ENCODE results near the gene CGB2. TPM values are rescaled to one million over a fixed set of nuclear protein-coding genes. Genes with fewer than 3 reads are reported as not detected.

Gene CGB2
- total RNA-seq, 1 donor from 2014 or later = not detected

DNA sequence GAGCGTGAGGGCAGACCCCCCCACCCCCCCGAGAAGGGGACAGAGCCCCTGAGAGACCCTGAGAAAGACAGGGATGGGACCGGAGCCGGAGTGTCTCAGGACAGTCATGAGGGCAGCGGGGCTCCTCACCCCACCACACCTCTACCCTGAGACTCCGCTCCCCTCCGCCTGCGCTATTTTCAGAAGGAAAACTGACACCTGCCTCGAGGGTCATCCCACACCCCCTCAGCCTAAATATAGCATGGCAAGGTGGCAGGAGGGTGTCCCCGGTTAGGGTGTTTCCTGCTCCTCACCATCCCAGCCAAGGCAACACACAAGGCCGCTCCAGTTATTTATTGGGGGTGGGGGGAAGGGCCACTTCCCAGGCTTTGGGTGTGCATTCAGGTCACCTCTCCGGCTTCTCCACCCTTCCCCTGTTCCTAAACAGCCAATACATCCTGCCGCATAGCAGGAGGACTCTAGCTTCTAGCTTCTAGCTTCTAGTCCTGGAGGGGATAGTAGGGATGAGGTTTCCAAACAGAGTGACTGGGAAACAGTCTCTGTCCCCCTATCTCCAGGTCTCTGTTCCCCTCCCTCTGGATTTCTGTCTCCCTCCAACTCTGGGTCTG lies 34.3 kb downstream of the CGB2 start:
- TF ChIP-seq, protein P1, sequence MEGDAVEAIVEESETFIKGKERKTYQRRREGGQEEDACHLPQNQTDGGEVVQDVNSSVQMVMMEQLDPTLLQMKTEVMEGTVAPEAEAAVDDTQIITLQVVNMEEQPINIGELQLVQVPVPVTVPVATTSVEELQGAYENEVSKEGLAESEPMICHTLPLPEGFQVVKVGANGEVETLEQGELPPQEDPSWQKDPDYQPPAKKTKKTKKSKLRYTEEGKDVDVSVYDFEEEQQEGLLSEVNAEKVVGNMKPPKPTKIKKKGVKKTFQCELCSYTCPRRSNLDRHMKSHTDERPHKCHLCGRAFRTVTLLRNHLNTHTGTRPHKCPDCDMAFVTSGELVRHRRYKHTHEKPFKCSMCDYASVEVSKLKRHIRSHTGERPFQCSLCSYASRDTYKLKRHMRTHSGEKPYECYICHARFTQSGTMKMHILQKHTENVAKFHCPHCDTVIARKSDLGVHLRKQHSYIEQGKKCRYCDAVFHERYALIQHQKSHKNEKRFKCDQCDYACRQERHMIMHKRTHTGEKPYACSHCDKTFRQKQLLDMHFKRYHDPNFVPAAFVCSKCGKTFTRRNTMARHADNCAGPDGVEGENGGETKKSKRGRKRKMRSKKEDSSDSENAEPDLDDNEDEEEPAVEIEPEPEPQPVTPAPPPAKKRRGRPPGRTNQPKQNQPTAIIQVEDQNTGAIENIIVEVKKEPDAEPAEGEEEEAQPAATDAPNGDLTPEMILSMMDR (IDR thresholded peaks at IDR 0.05) = no peak
- no peak overlapping the region for H3K4me3 ChIP-seq
- no peak for DNase-seq
- no peaks in the 10 kb centered on the region for H3K36me3 ChIP-seq
- no peaks in the 10 kb centered on the region for H3K4me1 ChIP-seq
- no peak overlapping the region for H3K27ac ChIP-seq
- ATAC-seq = no peak
- intact Hi-C loops (cut with DNase I) = no loop called here
- peaks cover 44% of the 10 kb centered on the region for H3K27me3 ChIP-seq (ENCODE audit: low read depth)
- H3K9me3 ChIP-seq = no peaks in the 10 kb centered on the region

DNA sequence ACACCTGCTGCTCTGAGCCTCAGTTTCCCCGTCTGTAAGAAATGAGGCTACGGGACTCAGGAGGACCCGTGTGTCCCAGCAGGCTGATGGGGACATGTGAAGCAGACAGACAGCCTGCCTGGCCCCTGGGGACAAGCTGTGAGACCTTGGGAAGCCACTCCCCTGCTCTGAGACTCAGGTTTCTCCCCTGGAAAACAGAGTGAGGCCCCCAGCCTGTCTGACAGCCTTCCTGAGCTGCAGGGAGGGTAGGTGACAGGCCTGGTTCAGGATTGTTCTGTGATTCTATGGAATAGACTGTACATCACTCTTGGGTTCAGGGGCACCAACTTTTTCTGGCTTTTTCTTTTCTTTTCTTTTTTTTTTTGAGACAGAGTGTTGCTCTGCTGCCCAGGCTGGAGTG lies 35.9 kb downstream of the CGB2 start:
- intact Hi-C loops (cut with DNase I) = no loop called here
- Histone ChIP-seq H3K27ac (no peak overlapping the region), H3K9me3 (no peaks in the 10 kb centered on the region), H3K4me3 (no peak overlapping the region), H3K27me3 (ENCODE audit: low read depth) (peaks cover 48% of the 10 kb centered on the region), H3K36me3 (no peaks in the 10 kb centered on the region), H3K4me1 (no peaks in the 10 kb centered on the region)
- TF ChIP-seq, protein P1 (IDR thresholded peaks at IDR 0.05) = no peak
- ATAC-seq (no peak), DNase-seq (no peak)

DNA sequence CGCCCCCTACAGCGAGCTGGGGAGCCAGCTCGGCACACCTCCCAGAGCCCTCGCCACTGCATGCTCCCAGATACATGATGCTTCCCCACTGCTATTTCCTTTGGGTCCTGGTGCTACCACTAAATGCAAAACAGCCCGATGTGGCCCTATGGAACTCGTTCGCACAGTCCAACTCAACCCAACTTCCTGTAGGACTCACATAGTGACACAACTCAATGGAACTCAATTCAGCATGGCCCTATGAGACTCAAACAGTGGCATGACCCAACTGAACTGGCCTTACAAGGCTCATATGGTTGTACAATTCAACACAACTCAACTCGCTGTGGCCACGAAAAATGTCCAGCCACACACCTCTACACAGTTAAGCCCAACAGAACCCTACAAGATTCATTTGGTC lies 37.3 kb downstream of the CGB2 start:
- H3K4me1 ChIP-seq = no peaks in the 10 kb centered on the region
- ATAC-seq = no peak
- TF ChIP-seq, protein P1 (IDR thresholded peaks at IDR 0.05) = no peak
- intact Hi-C loops (cut with DNase I) = no loop called here
- H3K27me3 ChIP-seq (ENCODE audit: low read depth) = peaks cover 60% of the 10 kb centered on the region
- no peaks in the 10 kb centered on the region for H3K36me3 ChIP-seq
- DNase-seq = no peak
- H3K4me3 ChIP-seq = no peak overlapping the region
- no peak overlapping the region for H3K27ac ChIP-seq
- H3K9me3 ChIP-seq = no peaks in the 10 kb centered on the region

DNA sequence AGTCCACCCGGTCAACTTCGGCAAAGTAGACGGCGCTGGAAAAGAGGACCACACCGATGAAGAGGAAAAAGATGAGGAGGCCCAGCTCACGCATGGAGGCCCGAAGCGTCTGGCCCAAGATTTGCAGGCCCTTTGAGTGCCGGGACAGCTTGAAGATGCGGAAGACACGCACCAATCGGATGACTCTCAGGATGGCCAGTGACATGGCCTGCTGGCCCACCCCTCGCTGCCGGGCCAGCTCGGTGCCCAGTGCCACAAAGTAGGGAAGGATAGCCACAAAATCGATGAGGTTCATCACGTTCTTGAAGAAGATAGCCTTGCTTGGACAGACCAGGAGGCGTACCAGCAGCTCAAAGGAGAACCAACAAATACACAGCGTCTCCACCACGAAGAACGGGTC lies 38.7 kb downstream of the CGB2 start:
- H3K27ac ChIP-seq = no peak overlapping the region
- TF ChIP-seq, protein P1 (IDR thresholded peaks at IDR 0.05) = no peak
- peaks cover 57% of the 10 kb centered on the region for H3K27me3 ChIP-seq (ENCODE audit: low read depth)
- H3K9me3 ChIP-seq = no peaks in the 10 kb centered on the region
- intact Hi-C loops (cut with DNase I) = no loop called here
- H3K4me1 ChIP-seq = no peaks in the 10 kb centered on the region
- no peaks in the 10 kb centered on the region for H3K36me3 ChIP-seq
- DNase-seq (no peak), ATAC-seq (no peak)
- no peak overlapping the region for H3K4me3 ChIP-seq

DNA sequence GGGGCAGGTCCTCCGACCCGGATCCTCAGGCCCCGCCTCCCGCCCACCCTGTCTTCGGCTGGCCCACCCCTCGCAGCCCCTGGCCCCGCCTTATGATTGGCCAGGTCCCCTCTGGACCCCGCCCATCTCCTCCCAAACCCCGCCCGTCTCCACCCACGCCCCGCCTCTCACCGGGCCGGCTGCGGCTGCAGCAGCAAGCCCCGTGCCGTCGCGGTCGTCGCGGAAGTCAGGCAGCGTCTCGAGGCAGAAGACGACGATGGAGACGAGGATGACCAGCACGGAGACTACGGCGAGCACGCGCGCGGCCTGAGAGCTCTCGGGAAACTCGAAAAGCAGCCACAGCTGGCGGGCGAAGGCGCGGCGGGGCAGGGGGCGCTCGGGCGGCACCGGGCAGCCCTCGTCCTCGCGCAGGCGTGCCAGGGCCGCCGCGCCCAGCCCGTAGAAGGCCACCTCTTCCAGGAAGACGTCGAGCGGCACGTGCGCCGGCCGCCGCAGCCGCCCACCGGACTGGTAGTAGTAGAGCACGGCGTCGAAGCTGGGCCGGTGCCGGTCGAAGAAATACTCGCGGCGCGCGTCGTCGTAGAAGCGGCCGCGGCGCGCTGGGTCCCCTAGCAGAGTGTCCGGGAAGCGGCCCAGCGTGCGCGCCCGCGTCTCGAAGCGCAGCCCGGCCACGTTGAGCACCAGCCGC lies 40.3 kb downstream of the CGB2 start:
- DNase-seq (no peak), ATAC-seq (no peak)
- intact Hi-C loops (cut with DNase I) = no loop called here
- Histone ChIP-seq H3K36me3 (no peaks in the 10 kb centered on the region), H3K4me3 (no peak overlapping the region), H3K9me3 (no peaks in the 10 kb centered on the region), H3K27me3 (ENCODE audit: low read depth) (peaks cover 47% of the 10 kb centered on the region), H3K4me1 (no peaks in the 10 kb centered on the region), H3K27ac (no peak overlapping the region)
- TF ChIP-seq, protein P1 (IDR thresholded peaks at IDR 0.05) = no peak
